Measurements from ENCODE around the gene PPP2R2B. TPM values are rescaled to one million over a fixed set of nuclear protein-coding genes. Genes with fewer than 3 reads are reported as not detected.

The PPP2R2B gene
- polyA plus RNA-seq, 3 donors, result 0.08 TPM; not detected in 2

GRCh38 chr5:146877178-146877681 is 1.3 kb downstream of the PPP2R2B start:
- Histone ChIP-seq H3K9ac (ENCODE audit: insufficient read depth, low read length, poor library complexity, severe bottlenecking) (peak overlapping the region; percentile 33), H4K20me1 (ENCODE audit: insufficient read depth, low read length) (no peaks in the 10 kb centered on the region), H2AFZ (ENCODE audit: insufficient read depth, low read depth, low read length, poor library complexity, severe bottlenecking) (peak overlapping the region; percentile 36), H3K4me2 (replicated peaks; ENCODE audit: extremely low read depth, low read length, poor library complexity, severe bottlenecking) (peak overlapping the region; percentile 66), H3K9me3 (replicated peaks in 1 of 2; ENCODE audit: control insufficient read depth in 1 of 2, insufficient read depth in 1 of 2, low read length in 2 of 2) (peaks cover 0 to 6% of the 10 kb centered on the region in 2 donors), H3K27ac (ENCODE audit: low read depth in 1 of 2, low read length in 2 of 2) (no peak overlapping the region), H3K79me2 (ENCODE audit: insufficient read depth, low read length) (no peaks in the 10 kb centered on the region), H3K4me3 (replicated peaks in 1 of 3; ENCODE audit: low read depth in 2 of 3, low read length in 3 of 3) (peak overlapping the region in 1 of 3 experiments; percentile 61), H3K36me3 (replicated peaks in 1 of 2; ENCODE audit: control insufficient read depth in 1 of 2, insufficient read depth in 2 of 2, low read length in 2 of 2) (no peaks in the 10 kb centered on the region), H3K27me3 (ENCODE audit: control insufficient read depth in 2 of 2, insufficient read depth in 2 of 2, low read length in 2 of 2) (peaks cover 45 to 49% of the 10 kb centered on the region in 2 donors), H3K4me1 (ENCODE audit: control insufficient read depth in 1 of 2, insufficient read depth in 2 of 2, low read length in 2 of 2) (peaks cover 11 to 14% of the 10 kb centered on the region in 2 donors)
- WGBS (ENCODE audit: insufficient coverage), result 0% methylated on average over 7 of the region's 14 CpGs
- TF ChIP-seq, protein P1, sequence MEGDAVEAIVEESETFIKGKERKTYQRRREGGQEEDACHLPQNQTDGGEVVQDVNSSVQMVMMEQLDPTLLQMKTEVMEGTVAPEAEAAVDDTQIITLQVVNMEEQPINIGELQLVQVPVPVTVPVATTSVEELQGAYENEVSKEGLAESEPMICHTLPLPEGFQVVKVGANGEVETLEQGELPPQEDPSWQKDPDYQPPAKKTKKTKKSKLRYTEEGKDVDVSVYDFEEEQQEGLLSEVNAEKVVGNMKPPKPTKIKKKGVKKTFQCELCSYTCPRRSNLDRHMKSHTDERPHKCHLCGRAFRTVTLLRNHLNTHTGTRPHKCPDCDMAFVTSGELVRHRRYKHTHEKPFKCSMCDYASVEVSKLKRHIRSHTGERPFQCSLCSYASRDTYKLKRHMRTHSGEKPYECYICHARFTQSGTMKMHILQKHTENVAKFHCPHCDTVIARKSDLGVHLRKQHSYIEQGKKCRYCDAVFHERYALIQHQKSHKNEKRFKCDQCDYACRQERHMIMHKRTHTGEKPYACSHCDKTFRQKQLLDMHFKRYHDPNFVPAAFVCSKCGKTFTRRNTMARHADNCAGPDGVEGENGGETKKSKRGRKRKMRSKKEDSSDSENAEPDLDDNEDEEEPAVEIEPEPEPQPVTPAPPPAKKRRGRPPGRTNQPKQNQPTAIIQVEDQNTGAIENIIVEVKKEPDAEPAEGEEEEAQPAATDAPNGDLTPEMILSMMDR (IDR thresholded peaks at IDR 0.05), result no peak
- peak overlapping the region; percentile 56 to 91 for H3K4me3 Mint-ChIP-seq
- H3K9me3 Mint-ChIP-seq, result peaks cover 0 to 4% (median 0%) of the 10 kb centered on the region in 7 donors
- no peaks in the 10 kb centered on the region for H3K36me3 Mint-ChIP-seq
- DNase-seq, result no peak
- H3K4me1 Mint-ChIP-seq, result peaks cover 20% of the 10 kb centered on the region
- no peak overlapping the region for H3K27ac Mint-ChIP-seq
- H3K27me3 Mint-ChIP-seq (ENCODE audit: low read depth in 3 of 3), result peaks cover 50 to 52% (median 52%) of the 10 kb centered on the region in 3 donors
- intact Hi-C loops (cut with micrococcal nuclease), result no loop called here

- Mint-ChIP-seq H3K9me3 (peaks cover 0 to 3% (median 0%) of the 10 kb centered on the region in 7 donors), H3K27ac (no peak overlapping the region), H3K36me3 (no peaks in the 10 kb centered on the region), H3K27me3 (ENCODE audit: low read depth in 3 of 3) (peaks cover 32 to 35% (median 33%) of the 10 kb centered on the region in 3 donors), H3K4me1 (peaks cover 12% of the 10 kb centered on the region), H3K4me3 (no peak overlapping the region)
- H3K4me2 ChIP-seq (replicated peaks; ENCODE audit: extremely low read depth, low read length, poor library complexity, severe bottlenecking), result no peak overlapping the region
- no peak overlapping the region for H3K4me3 ChIP-seq (replicated peaks in 1 of 3; ENCODE audit: low read depth in 2 of 3, low read length in 3 of 3)
- TF ChIP-seq, protein P1 (IDR thresholded peaks at IDR 0.05), result no peak
- H3K79me2 ChIP-seq (ENCODE audit: insufficient read depth, low read length), result no peaks in the 10 kb centered on the region
- H3K4me1 ChIP-seq (ENCODE audit: control insufficient read depth in 1 of 2, insufficient read depth in 2 of 2, low read length in 2 of 2), result peaks cover 8 to 11% of the 10 kb centered on the region in 2 donors
- H4K20me1 ChIP-seq (ENCODE audit: insufficient read depth, low read length), result no peaks in the 10 kb centered on the region
- H3K9me3 ChIP-seq (replicated peaks in 1 of 2; ENCODE audit: control insufficient read depth in 1 of 2, insufficient read depth in 1 of 2, low read length in 2 of 2), result peaks cover 0 to 6% of the 10 kb centered on the region in 2 donors
- no peak overlapping the region for H3K9ac ChIP-seq (ENCODE audit: insufficient read depth, low read length, poor library complexity, severe bottlenecking)
- H2AFZ ChIP-seq (ENCODE audit: insufficient read depth, low read depth, low read length, poor library complexity, severe bottlenecking), result no peak overlapping the region
- intact Hi-C loops (cut with micrococcal nuclease), result no loop called here
- no peak for DNase-seq
- no peak overlapping the region for H3K27ac ChIP-seq (ENCODE audit: low read depth in 1 of 2, low read length in 2 of 2)
- no peaks in the 10 kb centered on the region for H3K36me3 ChIP-seq (replicated peaks in 1 of 2; ENCODE audit: control insufficient read depth in 1 of 2, insufficient read depth in 2 of 2, low read length in 2 of 2)
- H3K27me3 ChIP-seq (ENCODE audit: control insufficient read depth in 2 of 2, insufficient read depth in 2 of 2, low read length in 2 of 2), result peaks cover 28 to 30% of the 10 kb centered on the region in 2 donors
- WGBS (ENCODE audit: insufficient coverage), result 96% methylated on average over 7 of the region's 7 CpGs
These were observed 5.2 kb downstream of the PPP2R2B start for GRCh38 chr5:146873186-146873917.
